Upper lobe of left lung (tissue), 4 donors: ENCODE results near the gene TMEM18.

Experiments
- EP300 ChIP-seq, 4 donors: sonication (generic); formaldehyde crosslinking; IDR thresholded peaks; one replicate each; pipeline ENCODE4 v1.5.1; 2017; ENCODE audit warnings: antibody characterized with exemption in 4 of 4, control low read depth in 2 of 4
- POLR2A ChIP-seq, 4 donors: fragments of 450-650 bp; IDR thresholded peaks; one replicate each; pipeline ENCODE4 v1.5.1; 2016 to 2017; ENCODE audit warnings: antibody characterized with exemption in 4 of 4, mild to moderate bottlenecking in 2 of 4

DNA sequence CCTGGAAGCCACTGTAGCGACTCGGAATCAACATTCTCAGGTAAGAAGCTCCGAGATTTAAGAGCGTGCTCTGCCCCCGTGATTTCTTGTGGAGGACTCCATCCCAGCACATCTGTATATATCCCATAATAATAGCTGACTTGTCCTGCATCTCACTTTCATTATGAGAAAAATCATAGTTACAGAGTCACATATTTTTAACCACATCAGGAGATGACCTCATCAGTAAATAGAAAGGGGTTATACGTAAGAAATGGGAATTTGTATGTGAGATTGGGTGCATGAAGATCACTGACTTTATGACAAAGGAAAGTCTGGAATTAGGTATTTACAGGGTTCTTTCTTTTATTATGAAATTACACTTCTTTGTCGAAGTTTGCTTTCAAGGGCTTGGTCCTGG lies 16.4 kb upstream of the TMEM18 start:
- no peak for TF ChIP-seq EP300 (IDR thresholded peaks at IDR 0.05)
- TF ChIP-seq POLR2A (IDR thresholded peaks at IDR 0.05), result no peak
